Motor neuron (in vitro differentiated cells): Measurements from ENCODE around the gene ADAMTS19. TPM values are rescaled to one million over a fixed set of nuclear protein-coding genes. Genes with fewer than 3 reads are reported as not detected.

Source experiments
- ATAC-seq, 8 experiments: fragments of 200-7000 bp; cut with Tn5 transposase; replicated peaks in 6 of 8; 2 replicates each; pipeline ENCODE4 v1.8.0; 2021; ENCODE audit warnings: mild to moderate bottlenecking in 8 of 8, moderate library complexity in 8 of 8
- H3K27ac ChIP-seq, 2 donors: fragments of 250-450 bp; sonication (Bioruptor Pico); 2 replicates each; pipeline ENCODE4 v1.9.0; 2021; ENCODE audit warnings: antibody characterized with exemption in 2 of 2, mild to moderate bottlenecking in 2 of 2, moderate library complexity in 1 of 2
- H3K4me1 ChIP-seq, 2 donors: fragments of 250-450 bp; sonication (Bioruptor Pico); replicated peaks in 1 of 2; 2 replicates each; pipeline ENCODE4 v1.6.1; 2021; ENCODE audit warnings: antibody characterized with exemption in 2 of 2, mild to moderate bottlenecking in 2 of 2, moderate library complexity in 1 of 2
- H3K4me3 ChIP-seq, 5 donors: fragments of 250-450 bp; sonication (Bioruptor Pico); 2 replicates each; pipeline ENCODE4 v1.9.0; 2021; ENCODE audit warnings: antibody characterized with exemption in 5 of 5, mild to moderate bottlenecking in 5 of 5, moderate library complexity in 4 of 5
- WGBS, 10 experiments: fragments of 450-650 bp; shearing (Covaris generic); methylation state at CpG; one replicate each; pipeline ENCODE4 v1.0.0; 2022; 5-methylcytosine and 5-hydroxymethylcytosine counted together
- in situ Hi-C, 9 experiments: fragments of 400-800 bp; cut with MboI; loops; one replicate each; pipeline ENCODE4 v1.15.0; 2021; ENCODE audit warnings: low sequenced_read_pairs in 9 of 9, low pct_unique_long_range_greater_than_20kb in 2 of 9; ENCODE audit not compliant: unreplicated experiment in 9 of 9
- total RNA-seq, 8 experiments: library from RNA; unstranded; fragments of 300-600 nt; gene quantifications; 2 replicates each; pipeline versions ENCODE4 v1.2.3 to v1.2.4, GENCODE V29; 2022

ADAMTS19 gene
- total RNA-seq, 8 experiments from 2014 or later = 0.36 to 34.7 (median 2.8) TPM

DNA sequence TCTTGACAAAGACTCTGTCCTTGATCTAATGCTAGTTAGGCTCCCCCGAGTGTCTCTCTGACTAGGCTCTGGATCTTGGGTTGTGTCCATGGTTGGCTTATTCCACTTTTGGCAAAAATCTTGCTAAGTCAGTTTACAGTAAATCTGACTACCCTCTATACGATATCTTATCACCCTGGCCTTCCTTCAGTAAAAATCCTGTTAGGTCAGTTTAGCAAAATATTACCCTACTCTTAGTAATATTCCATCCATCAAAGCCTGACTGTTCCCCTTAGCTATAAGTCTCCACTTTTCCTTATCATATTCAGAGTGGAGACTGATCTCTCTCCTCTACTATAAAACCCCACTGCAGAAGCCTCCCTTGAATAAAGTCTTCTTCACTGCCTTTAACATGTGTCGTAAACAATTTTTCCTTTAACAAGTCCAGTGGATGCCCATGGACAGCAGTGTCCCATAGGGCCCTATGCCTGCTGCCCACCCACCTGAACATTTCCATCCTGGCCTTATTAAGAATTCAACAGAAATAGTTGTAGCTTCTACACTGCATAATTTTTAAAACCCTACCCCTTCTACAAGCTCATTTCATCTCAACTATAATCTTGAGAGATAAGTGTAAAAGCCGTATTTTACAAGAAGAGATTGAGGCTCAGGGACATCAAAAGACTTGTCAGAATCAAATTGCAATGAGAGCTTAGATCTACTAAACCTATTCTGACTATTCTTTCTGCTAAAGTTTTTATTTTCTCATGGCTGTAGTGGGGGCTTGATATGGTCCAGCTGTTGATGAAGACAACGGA, 310.1 kb downstream of the ADAMTS19 start:
- no peak overlapping the region for H3K27ac ChIP-seq

DNA sequence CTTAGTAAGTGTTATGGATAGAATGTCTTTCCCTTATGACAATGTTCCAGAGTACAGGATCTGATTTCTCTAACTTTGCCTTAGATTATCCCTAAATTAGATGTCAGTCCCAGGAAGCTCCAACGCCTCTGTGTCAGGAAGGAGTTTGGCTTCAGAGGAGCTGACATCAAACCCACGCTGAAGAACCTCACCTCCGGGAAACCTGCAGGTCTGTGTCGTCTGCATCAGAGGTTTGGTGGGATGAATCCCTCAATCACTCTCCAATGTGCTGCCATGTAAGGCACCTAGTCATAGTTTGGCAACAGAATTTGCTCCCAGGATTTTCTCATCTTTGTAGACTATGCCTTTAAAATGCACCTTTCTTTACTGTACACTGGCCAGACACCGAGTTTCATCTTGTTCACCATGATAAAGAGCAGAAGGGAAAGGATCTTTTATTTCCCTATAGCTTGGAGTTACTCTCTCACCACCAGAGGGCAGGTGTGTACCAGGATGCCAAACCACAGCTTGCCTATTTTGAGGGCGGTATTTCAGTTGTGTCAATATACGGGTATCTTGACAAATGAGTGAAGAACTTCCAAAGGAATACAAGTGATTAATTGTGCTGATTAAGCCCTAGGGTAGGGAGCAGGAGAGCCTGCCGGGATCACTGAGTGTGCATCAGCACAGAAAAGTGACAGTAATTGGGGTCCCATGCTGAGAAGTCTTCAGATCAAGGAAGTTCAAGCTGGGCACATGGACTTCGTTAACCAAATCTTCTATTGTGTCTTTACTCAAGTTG, 311.1 kb downstream of the ADAMTS19 start:
- H3K4me3 ChIP-seq = no peak overlapping the region
- H3K4me1 ChIP-seq = no peaks in the 10 kb centered on the region
- H3K27ac ChIP-seq = no peak overlapping the region
- WGBS, 10 experiments = 2 to 100% (median 49%) methylated on average over 1 to 8 of the region's 9 CpGs; no CpG with 5 or more reads in 2 of the 10 experiments
- peak in 7 of 8 experiments; percentile 38 to 80 (median 58) for ATAC-seq
- in situ Hi-C loops = loop anchor here in 4 of 9 experiments (10.0 to 25.0 kb wide), 4 partner anchors 84 to 1559 kb away; no protein-coding TSS in a partner anchor

More for the DNA sequence above, 310.1 kb downstream of the ADAMTS19 start:
- in situ Hi-C loops = loop anchor here in 4 of 9 experiments (10.0 to 25.0 kb wide), 4 partner anchors 85 to 1558 kb away; no protein-coding TSS in a partner anchor
- ATAC-seq = no peak
- Histone ChIP-seq H3K4me1 (no peaks in the 10 kb centered on the region), H3K4me3 (no peak overlapping the region)
- 21 to 100% (median 87%) methylated on average over 1 to 5 of the region's 5 CpGs for WGBS, 10 experiments

DNA sequence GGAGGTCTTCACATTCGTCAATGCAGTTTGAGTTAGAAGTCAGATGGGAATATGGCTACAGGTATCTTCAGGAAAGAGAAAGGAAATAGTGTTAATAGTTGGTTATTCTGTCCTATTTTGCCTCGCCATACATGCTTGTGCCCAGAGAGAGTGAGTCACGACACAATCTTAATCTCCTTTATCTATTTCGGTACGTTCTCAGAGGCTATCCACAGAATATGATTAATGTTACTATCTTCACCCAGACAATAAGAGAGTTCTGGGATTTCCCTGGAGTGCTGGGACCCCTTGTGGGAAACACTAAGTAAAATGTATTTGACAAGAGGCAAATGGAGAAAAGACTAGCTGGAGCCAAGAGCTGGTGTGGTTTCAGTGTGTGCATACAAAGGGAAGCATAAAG, 313.3 kb downstream of the ADAMTS19 start:
- in situ Hi-C loops = loop anchor here in 4 of 9 experiments (10.0 to 25.0 kb wide), 4 partner anchors 81 to 1561 kb away; no protein-coding TSS in a partner anchor
- Histone ChIP-seq H3K4me1 (no peaks in the 10 kb centered on the region), H3K4me3 (no peak overlapping the region), H3K27ac (no peak overlapping the region)
- WGBS, 10 experiments = 52 to 100% (median 80%) methylated on average over 1 to 5 of the region's 5 CpGs; no CpG with 5 or more reads in 2 of the 10 experiments
- no peak for ATAC-seq

DNA sequence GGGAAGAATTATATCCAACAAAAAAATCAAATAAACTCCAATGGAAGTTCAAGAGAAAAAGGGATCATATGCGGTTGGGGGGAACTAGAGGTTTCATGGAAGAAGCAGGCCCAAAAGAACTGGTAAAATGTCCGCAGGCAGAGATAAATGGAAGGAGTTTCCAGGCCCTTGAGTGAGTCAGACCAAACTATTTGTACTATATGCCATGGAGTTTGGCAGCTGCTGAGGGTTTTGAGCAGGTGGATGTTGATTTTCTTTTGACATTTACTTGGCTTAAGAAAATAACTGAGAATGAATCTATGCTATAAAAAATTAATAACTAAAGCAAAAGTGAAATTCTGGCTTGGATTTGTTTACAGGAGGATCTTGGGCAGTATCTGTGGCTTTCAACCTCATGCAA, 321.5 kb downstream of the ADAMTS19 start:
- no peak for ATAC-seq
- in situ Hi-C loops = loop anchor here in 3 of 9 experiments (5.0 to 25.0 kb wide), 3 partner anchors 56 to 1331 kb away; no protein-coding TSS in a partner anchor
- no peak overlapping the region for H3K4me3 ChIP-seq
- WGBS, 10 experiments = 36 to 100% (median 82%) methylated on average over 1 to 2 of the region's 2 CpGs; no CpG with 5 or more reads in 1 of the 10 experiments
- no peak overlapping the region for H3K27ac ChIP-seq
- no peaks in the 10 kb centered on the region for H3K4me1 ChIP-seq
